Ishikawa (cell line): ENCODE data around the gene AGAP1.

Source experiments
- CEBPB ChIP-seq: IDR thresholded peaks from 2 replicates; pipeline ENCODE4 v1.6.1; 2012
- CREB1 ChIP-seq: IDR thresholded peaks from 2 replicates; pipeline ENCODE4 v1.6.1; 2012; ENCODE audit warnings: low read depth
- EGR1 ChIP-seq: IDR thresholded peaks from 2 replicates; pipeline ENCODE4 v1.6.1; 2012
- EP300 ChIP-seq: IDR thresholded peaks from 2 replicates; pipeline ENCODE4 v1.6.1; 2012; ENCODE audit warnings: borderline replicate concordance
- FOXM1 ChIP-seq: IDR thresholded peaks from 2 replicates; pipeline ENCODE4 v1.6.1; 2012; ENCODE audit warnings: low read depth, borderline replicate concordance
- NFIC ChIP-seq: IDR thresholded peaks from 2 replicates; pipeline ENCODE4 v1.6.1; 2012
- RAD21 ChIP-seq: IDR thresholded peaks from 2 replicates; pipeline ENCODE4 v1.6.1; 2012; ENCODE audit warnings: low read depth
- TAF1 ChIP-seq: IDR thresholded peaks from 2 replicates; pipeline ENCODE4 v1.6.1; 2012; ENCODE audit warnings: low read depth, mild to moderate bottlenecking
- TCF12 ChIP-seq: IDR thresholded peaks from 2 replicates; pipeline ENCODE4 v1.6.1; 2012; ENCODE audit warnings: low read depth
- TEAD4 ChIP-seq: IDR thresholded peaks from 2 replicates; pipeline ENCODE4 v1.6.1; 2012
- YY1 ChIP-seq: IDR thresholded peaks from 2 replicates; pipeline ENCODE4 v1.6.1; 2012; ENCODE audit warnings: low read depth
- ZBTB7A ChIP-seq: IDR thresholded peaks from 2 replicates; pipeline ENCODE4 v1.6.1; 2012; ENCODE audit warnings: low read depth
- TF ChIP-seq, protein P1 (sequence below): IDR thresholded peaks from 2 replicates; pipeline ENCODE4 v1.6.1; 2012; ENCODE audit warnings: low read depth, mild to moderate bottlenecking
- TF ChIP-seq, protein P2 (sequence below): IDR thresholded peaks from 2 replicates; pipeline ENCODE4 v1.6.1; 2012
- TF ChIP-seq, protein P3 (sequence below): IDR thresholded peaks from 2 replicates; pipeline ENCODE4 v1.6.1; 2012

AGAP1 gene

DNA sequence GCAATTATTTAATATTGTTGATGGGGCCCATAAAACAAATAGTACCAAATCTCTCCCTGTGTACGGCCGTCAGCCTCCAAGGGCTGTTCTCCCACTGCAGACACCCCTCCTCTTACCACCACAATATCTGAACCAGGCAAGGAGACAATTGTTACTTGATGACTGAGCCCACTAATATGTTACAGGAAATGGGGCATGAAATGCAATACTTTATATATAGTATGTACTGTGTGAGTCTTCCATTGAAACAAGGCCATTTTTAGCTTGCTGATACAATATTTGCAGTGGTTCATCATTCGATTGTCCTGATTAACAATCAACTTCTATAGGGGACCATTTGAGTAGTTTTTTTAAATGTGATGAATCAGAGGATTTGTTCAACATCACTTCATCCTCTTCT is 367.0 kb downstream of the AGAP1 start:
- TF ChIP-seq, protein P1, sequence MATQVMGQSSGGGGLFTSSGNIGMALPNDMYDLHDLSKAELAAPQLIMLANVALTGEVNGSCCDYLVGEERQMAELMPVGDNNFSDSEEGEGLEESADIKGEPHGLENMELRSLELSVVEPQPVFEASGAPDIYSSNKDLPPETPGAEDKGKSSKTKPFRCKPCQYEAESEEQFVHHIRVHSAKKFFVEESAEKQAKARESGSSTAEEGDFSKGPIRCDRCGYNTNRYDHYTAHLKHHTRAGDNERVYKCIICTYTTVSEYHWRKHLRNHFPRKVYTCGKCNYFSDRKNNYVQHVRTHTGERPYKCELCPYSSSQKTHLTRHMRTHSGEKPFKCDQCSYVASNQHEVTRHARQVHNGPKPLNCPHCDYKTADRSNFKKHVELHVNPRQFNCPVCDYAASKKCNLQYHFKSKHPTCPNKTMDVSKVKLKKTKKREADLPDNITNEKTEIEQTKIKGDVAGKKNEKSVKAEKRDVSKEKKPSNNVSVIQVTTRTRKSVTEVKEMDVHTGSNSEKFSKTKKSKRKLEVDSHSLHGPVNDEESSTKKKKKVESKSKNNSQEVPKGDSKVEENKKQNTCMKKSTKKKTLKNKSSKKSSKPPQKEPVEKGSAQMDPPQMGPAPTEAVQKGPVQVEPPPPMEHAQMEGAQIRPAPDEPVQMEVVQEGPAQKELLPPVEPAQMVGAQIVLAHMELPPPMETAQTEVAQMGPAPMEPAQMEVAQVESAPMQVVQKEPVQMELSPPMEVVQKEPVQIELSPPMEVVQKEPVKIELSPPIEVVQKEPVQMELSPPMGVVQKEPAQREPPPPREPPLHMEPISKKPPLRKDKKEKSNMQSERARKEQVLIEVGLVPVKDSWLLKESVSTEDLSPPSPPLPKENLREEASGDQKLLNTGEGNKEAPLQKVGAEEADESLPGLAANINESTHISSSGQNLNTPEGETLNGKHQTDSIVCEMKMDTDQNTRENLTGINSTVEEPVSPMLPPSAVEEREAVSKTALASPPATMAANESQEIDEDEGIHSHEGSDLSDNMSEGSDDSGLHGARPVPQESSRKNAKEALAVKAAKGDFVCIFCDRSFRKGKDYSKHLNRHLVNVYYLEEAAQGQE, result no peak
- no peak for TF ChIP-seq TAF1
- TF ChIP-seq, protein P2, sequence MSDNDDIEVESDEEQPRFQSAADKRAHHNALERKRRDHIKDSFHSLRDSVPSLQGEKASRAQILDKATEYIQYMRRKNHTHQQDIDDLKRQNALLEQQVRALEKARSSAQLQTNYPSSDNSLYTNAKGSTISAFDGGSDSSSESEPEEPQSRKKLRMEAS, result no peak
- no peak for TF ChIP-seq EP300
- no peak for TF ChIP-seq FOXM1
- TF ChIP-seq TEAD4, result no peak
- TF ChIP-seq CREB1, result no peak
- TF ChIP-seq, protein P3, sequence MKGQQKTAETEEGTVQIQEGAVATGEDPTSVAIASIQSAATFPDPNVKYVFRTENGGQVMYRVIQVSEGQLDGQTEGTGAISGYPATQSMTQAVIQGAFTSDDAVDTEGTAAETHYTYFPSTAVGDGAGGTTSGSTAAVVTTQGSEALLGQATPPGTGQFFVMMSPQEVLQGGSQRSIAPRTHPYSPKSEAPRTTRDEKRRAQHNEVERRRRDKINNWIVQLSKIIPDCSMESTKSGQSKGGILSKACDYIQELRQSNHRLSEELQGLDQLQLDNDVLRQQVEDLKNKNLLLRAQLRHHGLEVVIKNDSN, result no peak
- TF ChIP-seq YY1, result no peak
- TF ChIP-seq NFIC, result no peak
- TF ChIP-seq CEBPB, result no peak
- TF ChIP-seq RAD21, result no peak
- no peak for TF ChIP-seq TCF12
- TF ChIP-seq ZBTB7A, result no peak
- no peak for TF ChIP-seq EGR1

DNA sequence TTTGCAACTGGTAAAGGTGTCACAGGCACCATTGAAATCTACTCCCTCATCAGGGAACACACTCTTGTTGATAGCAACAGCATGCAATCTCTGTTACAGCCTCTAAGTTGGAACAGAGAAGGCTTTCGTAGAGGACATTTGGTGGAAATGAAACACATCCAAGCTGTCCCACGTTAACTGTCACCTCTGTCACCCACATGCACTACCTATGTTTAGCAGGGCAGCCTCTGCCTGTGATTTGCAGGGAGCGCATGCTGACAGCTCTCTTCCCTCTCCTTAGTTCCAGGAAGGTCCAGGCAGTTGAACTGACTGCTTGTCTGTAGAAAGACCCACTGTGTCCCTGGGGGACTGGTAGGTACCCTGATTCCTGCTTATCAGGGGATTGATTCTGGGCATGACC is 367.5 kb downstream of the AGAP1 start:
- TF ChIP-seq TAF1 (no peak), EP300 (no peak), RAD21 (no peak), TEAD4 (no peak), FOXM1 (no peak), EGR1 (no peak), ZBTB7A (no peak), NFIC (no peak)
- TF ChIP-seq, protein P1, result no peak
- TF ChIP-seq, protein P2, result no peak
- TF ChIP-seq, protein P3, result no peak

DNA sequence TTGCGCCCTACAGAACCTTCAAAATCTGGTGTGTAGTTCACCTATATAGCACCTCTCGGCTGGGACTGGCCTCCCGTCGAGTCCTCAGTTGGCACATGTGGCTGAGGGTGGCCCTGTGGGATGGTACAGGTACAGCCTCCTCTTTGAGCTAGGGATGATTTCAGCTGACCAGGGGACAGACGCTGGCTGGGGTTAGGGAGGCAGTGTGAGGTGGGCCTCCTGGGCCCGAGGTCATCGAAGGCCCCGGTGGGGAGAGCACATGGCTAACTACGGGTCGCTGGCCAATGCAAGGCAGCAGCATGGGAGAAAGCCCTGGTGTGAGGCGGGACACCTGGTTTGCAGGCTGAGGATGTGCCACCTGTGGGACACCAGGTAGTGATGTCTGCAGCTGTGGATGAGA is 369.6 kb downstream of the AGAP1 start:
- TF ChIP-seq, protein P3, result no peak
- no peak for TF ChIP-seq EP300
- TF ChIP-seq, protein P1, result no peak
- no peak for TF ChIP-seq CREB1
- no peak for TF ChIP-seq EGR1
- TF ChIP-seq, protein P2, result no peak
- no peak for TF ChIP-seq ZBTB7A
- TF ChIP-seq RAD21, result no peak
- TF ChIP-seq CEBPB, result no peak
- no peak for TF ChIP-seq TEAD4
- no peak for TF ChIP-seq FOXM1
- no peak for TF ChIP-seq TCF12
- TF ChIP-seq YY1, result no peak
- no peak for TF ChIP-seq NFIC
- no peak for TF ChIP-seq TAF1

DNA sequence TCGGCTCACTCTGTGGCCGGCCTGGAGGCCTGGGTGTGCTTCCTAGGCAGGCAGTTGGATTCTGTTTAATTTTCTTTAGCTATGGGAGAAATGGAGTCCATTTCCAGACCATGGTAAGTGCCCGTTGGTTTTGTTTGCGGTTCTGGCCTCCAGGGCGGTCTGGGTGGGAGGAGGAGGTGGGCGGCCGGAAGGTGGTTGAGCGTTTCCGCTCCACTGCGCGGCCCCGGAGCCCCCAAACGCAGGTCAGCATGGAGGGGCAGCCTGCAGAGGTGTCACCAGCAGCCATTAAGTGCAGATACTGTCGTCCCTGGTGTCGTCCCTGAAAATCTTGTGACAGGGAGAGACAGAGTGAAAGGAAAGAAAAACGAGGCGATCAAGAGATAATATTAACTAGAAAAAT is 370.5 kb downstream of the AGAP1 start:
- TF ChIP-seq CREB1 (no peak), FOXM1 (no peak), TEAD4 (no peak), TCF12 (no peak), ZBTB7A (no peak), EGR1 (no peak), TAF1 (no peak)
- TF ChIP-seq, protein P2, result no peak
